ENCODE results near the gene BRAF.

- TF ChIP-seq POLR2AphosphoS5 (IDR thresholded peaks at IDR 0.05; ENCODE audit: low read depth, low read length) (no peak), POLR2A (IDR thresholded peaks at IDR 0.05; ENCODE audit: low read depth, low read length) (no peak)
These were observed 42.7 kb upstream of the BRAF start for GRCh38 chr7:140967438-140967837.
